ENCODE data around the gene CDH16. TPM values are rescaled to one million over a fixed set of nuclear protein-coding genes. Genes with fewer than 3 reads are reported as not detected.

CDH16 gene
- total RNA-seq, 1 donor from 2014 or later: not detected

GRCh38 chr16:66911112-66911511, 7.6 kb downstream of the CDH16 start:
- peak; percentile 20 for DNase-seq
- TF ChIP-seq, protein P1, sequence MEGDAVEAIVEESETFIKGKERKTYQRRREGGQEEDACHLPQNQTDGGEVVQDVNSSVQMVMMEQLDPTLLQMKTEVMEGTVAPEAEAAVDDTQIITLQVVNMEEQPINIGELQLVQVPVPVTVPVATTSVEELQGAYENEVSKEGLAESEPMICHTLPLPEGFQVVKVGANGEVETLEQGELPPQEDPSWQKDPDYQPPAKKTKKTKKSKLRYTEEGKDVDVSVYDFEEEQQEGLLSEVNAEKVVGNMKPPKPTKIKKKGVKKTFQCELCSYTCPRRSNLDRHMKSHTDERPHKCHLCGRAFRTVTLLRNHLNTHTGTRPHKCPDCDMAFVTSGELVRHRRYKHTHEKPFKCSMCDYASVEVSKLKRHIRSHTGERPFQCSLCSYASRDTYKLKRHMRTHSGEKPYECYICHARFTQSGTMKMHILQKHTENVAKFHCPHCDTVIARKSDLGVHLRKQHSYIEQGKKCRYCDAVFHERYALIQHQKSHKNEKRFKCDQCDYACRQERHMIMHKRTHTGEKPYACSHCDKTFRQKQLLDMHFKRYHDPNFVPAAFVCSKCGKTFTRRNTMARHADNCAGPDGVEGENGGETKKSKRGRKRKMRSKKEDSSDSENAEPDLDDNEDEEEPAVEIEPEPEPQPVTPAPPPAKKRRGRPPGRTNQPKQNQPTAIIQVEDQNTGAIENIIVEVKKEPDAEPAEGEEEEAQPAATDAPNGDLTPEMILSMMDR (IDR thresholded peaks at IDR 0.05): no peak
- H3K4me3 ChIP-seq: no peak overlapping the region
- no peaks in the 10 kb centered on the region for H3K27me3 ChIP-seq (ENCODE audit: low read depth)
- H3K4me1 ChIP-seq: peaks cover under 1% of the 10 kb centered on the region
- no peaks in the 10 kb centered on the region for H3K9me3 ChIP-seq
- no peak overlapping the region for H3K27ac ChIP-seq
- intact Hi-C loops (cut with DNase I): no loop called here
- ATAC-seq: no peak
- no peaks in the 10 kb centered on the region for H3K36me3 ChIP-seq

DNA sequence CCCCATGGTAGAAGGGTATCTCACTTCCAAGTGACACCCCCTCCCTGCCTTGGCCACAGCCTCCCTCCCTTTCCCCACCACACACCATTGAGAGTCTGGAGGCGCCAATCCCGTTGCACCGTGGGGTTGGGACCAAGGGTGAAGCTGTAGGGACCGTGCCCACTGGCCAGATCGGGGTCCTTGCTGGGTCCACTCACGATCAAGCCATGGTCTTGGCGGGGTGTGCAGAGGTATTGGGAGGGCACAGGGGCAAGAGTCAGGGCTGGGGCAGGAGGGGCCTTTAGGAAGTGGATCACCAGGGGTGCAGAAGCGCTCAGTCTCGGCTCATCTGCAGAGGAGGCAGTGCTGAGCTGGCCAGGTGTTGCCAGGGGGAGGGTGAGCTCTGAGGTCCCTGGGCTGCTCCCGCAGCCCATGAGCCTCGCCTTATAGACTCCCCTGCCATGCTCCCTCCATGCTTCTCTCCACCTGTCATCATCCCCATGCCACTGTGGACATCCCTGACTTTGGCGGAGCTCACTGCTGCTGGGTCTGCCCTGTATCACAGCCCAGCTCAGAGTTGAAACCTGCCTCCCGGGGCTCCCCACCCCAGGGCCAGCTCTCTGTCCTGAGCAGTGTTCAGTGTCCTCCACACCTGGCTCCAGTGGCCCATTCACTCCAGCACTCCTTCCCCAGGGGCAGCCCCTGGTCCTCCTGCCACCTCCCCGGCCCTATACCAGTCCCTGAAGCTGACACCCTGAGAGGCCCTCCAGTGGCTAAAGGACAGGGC, 8.3 kb downstream of the CDH16 start:
- intact Hi-C loops (cut with DNase I): no loop called here
- ATAC-seq: no peak
- H3K27ac ChIP-seq: no peak overlapping the region
- H3K9me3 ChIP-seq: no peaks in the 10 kb centered on the region
- H3K27me3 ChIP-seq (ENCODE audit: low read depth): no peaks in the 10 kb centered on the region
- H3K36me3 ChIP-seq: no peaks in the 10 kb centered on the region
- DNase-seq: peak; percentile 24
- peaks cover 8% of the 10 kb centered on the region for H3K4me1 ChIP-seq
- no peak overlapping the region for H3K4me3 ChIP-seq
- TF ChIP-seq, protein P1 (IDR thresholded peaks at IDR 0.05): no peak

DNA sequence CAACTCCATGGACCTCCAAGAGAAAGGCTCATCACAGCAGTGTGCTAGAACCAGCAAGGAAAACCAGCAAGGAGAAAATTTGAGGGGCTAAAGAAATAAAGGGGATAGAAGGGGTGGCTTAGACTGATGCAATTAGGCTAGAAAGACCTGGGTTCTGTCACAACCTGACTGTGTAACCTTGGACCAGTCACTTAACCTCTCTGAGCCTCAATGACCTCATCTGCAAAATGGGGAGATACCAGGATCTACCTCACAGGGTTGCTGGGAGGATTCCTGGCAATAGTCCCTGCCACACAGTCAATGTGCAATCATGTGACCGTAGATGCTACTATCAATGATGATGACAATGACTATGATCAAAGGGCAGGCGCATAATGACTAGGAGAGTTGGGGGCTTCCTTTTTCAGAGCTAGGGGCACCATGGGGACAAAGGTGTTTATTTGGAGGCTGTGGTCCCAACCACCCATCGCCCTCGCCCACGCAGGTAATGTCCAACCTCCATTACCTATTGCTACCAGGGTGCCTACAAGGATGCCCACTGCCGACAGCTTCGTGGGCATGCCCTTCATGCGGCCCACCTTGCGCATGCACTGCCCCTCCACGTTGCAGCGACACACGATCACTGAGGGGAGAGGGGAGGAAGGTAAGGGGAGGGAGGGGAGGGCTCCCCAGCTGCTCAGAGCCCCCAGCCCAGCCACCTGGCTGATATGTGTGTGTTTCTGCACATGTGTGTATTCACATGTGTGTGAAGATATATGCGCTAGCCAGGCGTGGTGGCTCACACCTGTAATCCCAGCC, 9.7 kb downstream of the CDH16 start:
- DNase-seq (peak; percentile 23), ATAC-seq (no peak)
- Histone ChIP-seq H3K4me1 (peaks cover 21% of the 10 kb centered on the region), H3K4me3 (no peak overlapping the region), H3K27ac (no peak overlapping the region), H3K36me3 (no peaks in the 10 kb centered on the region), H3K27me3 (ENCODE audit: low read depth) (no peaks in the 10 kb centered on the region), H3K9me3 (no peaks in the 10 kb centered on the region)
- intact Hi-C loops (cut with DNase I): no loop called here
- TF ChIP-seq, protein P1 (IDR thresholded peaks at IDR 0.05): no peak

GRCh38 chr16:66908116-66908515, 10.6 kb downstream of the CDH16 start:
- Histone ChIP-seq H3K9me3 (no peaks in the 10 kb centered on the region), H3K4me1 (peaks cover 21% of the 10 kb centered on the region), H3K27me3 (ENCODE audit: low read depth) (no peaks in the 10 kb centered on the region), H3K27ac (no peak overlapping the region), H3K36me3 (no peaks in the 10 kb centered on the region), H3K4me3 (no peak overlapping the region)
- DNase-seq: peak; percentile 19
- no peak for ATAC-seq
- intact Hi-C loops (cut with DNase I): no loop called here
- TF ChIP-seq, protein P1 (IDR thresholded peaks at IDR 0.05): no peak

GRCh38 chr16:66906916-66907836, 11.5 kb downstream of the CDH16 start:
- intact Hi-C loops (cut with DNase I): no loop called here
- DNase-seq (peak; percentile 21), ATAC-seq (no peak)
- H3K36me3 ChIP-seq: no peaks in the 10 kb centered on the region
- H3K4me1 ChIP-seq: peaks cover 21% of the 10 kb centered on the region
- TF ChIP-seq, protein P1 (IDR thresholded peaks at IDR 0.05): no peak
- no peaks in the 10 kb centered on the region for H3K9me3 ChIP-seq
- H3K27me3 ChIP-seq (ENCODE audit: low read depth): no peaks in the 10 kb centered on the region
- no peak overlapping the region for H3K27ac ChIP-seq
- no peak overlapping the region for H3K4me3 ChIP-seq
